ENCODE results near the gene KRTAP13-4. TPM values are rescaled to one million over a fixed set of nuclear protein-coding genes. Genes with fewer than 3 reads are reported as not detected.

The KRTAP13-4 gene
- total RNA-seq, 1 donor from 2014 or later, result not detected

DNA sequence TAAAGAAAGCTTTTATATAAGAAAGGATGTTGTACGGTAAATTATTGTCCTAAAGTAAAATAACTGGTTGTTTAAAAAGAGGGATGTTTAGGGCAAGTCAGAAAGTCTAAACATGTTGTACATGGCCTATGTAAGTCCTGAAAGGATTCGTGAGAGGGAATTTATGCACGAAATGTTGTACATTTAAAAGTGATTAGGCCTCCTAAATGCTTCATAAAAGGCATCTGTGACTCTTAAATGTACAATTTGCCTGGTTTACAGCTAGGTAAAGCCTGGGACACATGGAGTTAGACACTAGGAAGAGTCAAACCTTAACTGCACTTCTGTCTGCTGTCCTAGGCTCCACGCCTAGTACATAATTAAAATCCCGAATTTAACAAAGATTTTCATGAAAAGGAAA, 14.0 kb upstream of the KRTAP13-4 start:
- TF ChIP-seq, protein P1, sequence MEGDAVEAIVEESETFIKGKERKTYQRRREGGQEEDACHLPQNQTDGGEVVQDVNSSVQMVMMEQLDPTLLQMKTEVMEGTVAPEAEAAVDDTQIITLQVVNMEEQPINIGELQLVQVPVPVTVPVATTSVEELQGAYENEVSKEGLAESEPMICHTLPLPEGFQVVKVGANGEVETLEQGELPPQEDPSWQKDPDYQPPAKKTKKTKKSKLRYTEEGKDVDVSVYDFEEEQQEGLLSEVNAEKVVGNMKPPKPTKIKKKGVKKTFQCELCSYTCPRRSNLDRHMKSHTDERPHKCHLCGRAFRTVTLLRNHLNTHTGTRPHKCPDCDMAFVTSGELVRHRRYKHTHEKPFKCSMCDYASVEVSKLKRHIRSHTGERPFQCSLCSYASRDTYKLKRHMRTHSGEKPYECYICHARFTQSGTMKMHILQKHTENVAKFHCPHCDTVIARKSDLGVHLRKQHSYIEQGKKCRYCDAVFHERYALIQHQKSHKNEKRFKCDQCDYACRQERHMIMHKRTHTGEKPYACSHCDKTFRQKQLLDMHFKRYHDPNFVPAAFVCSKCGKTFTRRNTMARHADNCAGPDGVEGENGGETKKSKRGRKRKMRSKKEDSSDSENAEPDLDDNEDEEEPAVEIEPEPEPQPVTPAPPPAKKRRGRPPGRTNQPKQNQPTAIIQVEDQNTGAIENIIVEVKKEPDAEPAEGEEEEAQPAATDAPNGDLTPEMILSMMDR (IDR thresholded peaks at IDR 0.05), result no peak
- Mint-ChIP-seq H3K9me3 (ENCODE audit: unreplicated experiment) (peaks cover 12% of the 10 kb centered on the region), H3K4me3 (ENCODE audit: unreplicated experiment) (no peak overlapping the region), H3K36me3 (ENCODE audit: unreplicated experiment) (no peaks in the 10 kb centered on the region), H3K27ac (ENCODE audit: unreplicated experiment) (no peak overlapping the region), H3K4me1 (ENCODE audit: unreplicated experiment) (no peaks in the 10 kb centered on the region), H3K27me3 (ENCODE audit: unreplicated experiment) (peaks cover 20% of the 10 kb centered on the region)
- no peak for DNase-seq (ENCODE audit: extremely low spot score, unreplicated experiment)

DNA sequence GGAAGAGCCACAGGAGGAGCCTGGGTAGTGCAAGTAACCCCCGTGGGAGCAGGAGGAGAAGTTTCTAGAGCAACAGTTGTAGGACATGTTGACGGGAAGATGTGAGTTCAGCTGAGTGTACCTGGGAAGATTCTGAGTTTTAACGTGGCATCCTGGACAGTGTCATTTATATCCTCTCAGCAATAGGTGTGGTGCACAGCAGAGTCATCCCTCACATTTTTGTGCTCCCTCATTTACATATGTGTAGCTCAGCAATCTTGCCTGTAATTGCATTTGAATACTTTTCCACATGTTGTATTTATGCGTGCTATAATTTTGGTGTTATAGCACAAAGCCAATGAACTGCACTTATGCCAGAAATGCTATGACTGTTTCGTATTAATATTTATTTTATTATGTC, 4.2 kb upstream of the KRTAP13-4 start, which contains the start of gene KRTAP13-3:
TSS of gene KRTAP13-3 (minus strand) at position 101 of the 400 bp plus-strand sequence. CDS start at position 87, 14 bp downstream.
- TF ChIP-seq, protein P1 (IDR thresholded peaks at IDR 0.05), result no peak
- H3K27me3 Mint-ChIP-seq (ENCODE audit: unreplicated experiment), result peaks cover 13% of the 10 kb centered on the region
- H3K9me3 Mint-ChIP-seq (ENCODE audit: unreplicated experiment), result no peaks in the 10 kb centered on the region
- DNase-seq (ENCODE audit: extremely low spot score, unreplicated experiment), result no peak
- H3K4me3 Mint-ChIP-seq (ENCODE audit: unreplicated experiment), result no peak within 1 kb of the TSS
- no peaks in the 10 kb centered on the region for H3K4me1 Mint-ChIP-seq (ENCODE audit: unreplicated experiment)
- H3K36me3 Mint-ChIP-seq (ENCODE audit: unreplicated experiment), result no peaks in the 10 kb centered on the region
- H3K27ac Mint-ChIP-seq (ENCODE audit: unreplicated experiment), result no peak within 1 kb of the TSS

DNA sequence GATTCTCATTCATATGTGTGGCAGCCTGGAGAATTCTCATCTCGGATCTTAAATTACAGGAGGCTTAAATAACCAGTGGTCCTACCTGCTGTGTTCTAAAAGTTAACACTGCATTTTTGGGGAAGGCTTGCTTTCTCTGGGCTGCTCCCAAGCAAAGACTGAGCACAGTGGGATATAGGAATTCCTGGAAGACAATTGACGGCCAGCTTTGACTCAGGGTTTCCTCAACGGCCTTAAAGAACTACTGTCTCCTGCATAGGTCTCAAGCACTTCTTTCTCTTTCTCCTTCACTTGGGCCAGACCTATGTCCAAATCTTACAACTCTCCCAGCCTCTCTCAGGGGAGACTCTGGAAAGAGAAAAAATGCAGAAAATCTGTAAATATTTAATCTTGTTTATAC, 3.3 kb upstream of the KRTAP13-4 start:
- TF ChIP-seq, protein P1 (IDR thresholded peaks at IDR 0.05), result no peak
- Mint-ChIP-seq H3K4me1 (ENCODE audit: unreplicated experiment) (no peaks in the 10 kb centered on the region), H3K9me3 (ENCODE audit: unreplicated experiment) (no peaks in the 10 kb centered on the region), H3K4me3 (ENCODE audit: unreplicated experiment) (no peak overlapping the region), H3K27ac (ENCODE audit: unreplicated experiment) (no peak overlapping the region), H3K36me3 (ENCODE audit: unreplicated experiment) (no peaks in the 10 kb centered on the region), H3K27me3 (ENCODE audit: unreplicated experiment) (peaks cover 17% of the 10 kb centered on the region)
- DNase-seq (ENCODE audit: extremely low spot score, unreplicated experiment), result no peak

DNA sequence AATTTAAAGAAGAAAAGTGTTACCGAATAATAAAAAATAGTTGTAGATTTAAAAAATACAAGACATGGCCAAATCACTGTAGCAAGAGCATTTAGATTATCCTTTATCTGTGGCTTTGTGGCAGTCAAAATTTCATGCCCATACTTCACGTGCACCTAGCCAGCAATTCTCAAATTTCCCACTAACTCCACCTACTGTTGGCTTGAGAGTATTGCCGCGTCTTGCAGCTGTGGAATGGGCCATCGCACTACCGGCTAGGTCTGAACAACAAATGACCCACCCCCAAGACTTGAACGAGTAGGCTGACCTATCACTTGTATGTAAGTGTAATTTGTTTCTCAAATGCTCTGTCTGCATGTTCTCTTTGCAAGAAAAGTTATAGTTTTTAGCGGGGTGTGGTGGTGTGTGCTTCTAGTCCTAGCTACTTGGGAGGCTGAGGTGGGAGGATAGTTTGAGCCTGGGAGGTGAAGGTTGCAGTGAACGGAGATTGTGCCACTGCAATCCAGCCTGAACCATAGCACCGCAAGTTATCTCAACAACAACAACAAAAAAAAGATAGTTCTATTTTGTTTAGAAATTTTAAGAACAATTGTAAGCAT, 4.1 kb downstream of the KRTAP13-4 start:
- H3K27me3 Mint-ChIP-seq (ENCODE audit: unreplicated experiment), result peaks cover 41% of the 10 kb centered on the region
- no peaks in the 10 kb centered on the region for H3K4me1 Mint-ChIP-seq (ENCODE audit: unreplicated experiment)

DNA sequence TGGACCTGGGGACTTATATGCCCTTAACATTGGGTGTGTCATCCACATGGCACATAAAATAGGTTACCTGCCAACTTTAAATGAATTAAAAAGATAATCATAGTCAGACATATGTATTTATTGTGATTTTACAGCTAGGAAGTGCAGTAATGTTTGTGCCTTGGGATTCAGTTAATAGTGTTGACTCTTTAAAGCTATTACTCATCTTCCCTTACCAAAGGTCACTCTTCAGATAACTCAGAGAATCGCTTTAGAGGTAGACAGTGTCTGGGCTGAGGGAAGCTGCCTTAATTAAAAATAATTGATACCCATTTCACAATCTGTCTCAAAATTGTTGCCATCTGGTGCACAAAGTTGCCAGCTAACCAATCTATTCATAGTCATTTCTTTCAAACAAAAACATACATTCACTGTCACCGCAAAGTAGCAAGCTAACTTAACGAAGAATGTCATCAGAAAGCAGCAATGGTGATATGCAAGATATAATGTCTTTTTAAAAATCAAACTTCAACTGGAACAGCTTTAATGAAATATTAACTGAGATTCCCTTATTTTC, 7.1 kb downstream of the KRTAP13-4 start:
- TF ChIP-seq, protein P1 (IDR thresholded peaks at IDR 0.05), result no peak
- H3K27ac Mint-ChIP-seq (ENCODE audit: unreplicated experiment), result no peak overlapping the region
- H3K4me3 Mint-ChIP-seq (ENCODE audit: unreplicated experiment), result no peak overlapping the region
- DNase-seq (ENCODE audit: extremely low spot score, unreplicated experiment), result no peak
- H3K9me3 Mint-ChIP-seq (ENCODE audit: unreplicated experiment), result no peaks in the 10 kb centered on the region
- no peaks in the 10 kb centered on the region for H3K4me1 Mint-ChIP-seq (ENCODE audit: unreplicated experiment)
- no peaks in the 10 kb centered on the region for H3K36me3 Mint-ChIP-seq (ENCODE audit: unreplicated experiment)
- H3K27me3 Mint-ChIP-seq (ENCODE audit: unreplicated experiment), result peaks cover 33% of the 10 kb centered on the region

More for the DNA sequence above, 4.1 kb downstream of the KRTAP13-4 start:
- H3K9me3 Mint-ChIP-seq (ENCODE audit: unreplicated experiment), result no peaks in the 10 kb centered on the region
- H3K4me3 Mint-ChIP-seq (ENCODE audit: unreplicated experiment), result no peak overlapping the region
- TF ChIP-seq, protein P1 (IDR thresholded peaks at IDR 0.05), result peak; percentile 78
- no peaks in the 10 kb centered on the region for H3K36me3 Mint-ChIP-seq (ENCODE audit: unreplicated experiment)
- DNase-seq (ENCODE audit: extremely low spot score, unreplicated experiment), result no peak
- no peak overlapping the region for H3K27ac Mint-ChIP-seq (ENCODE audit: unreplicated experiment)

Data from osteocyte (in vitro differentiated cells).